Activated CD8-positive, alpha-beta T cell treated with anti-CD3 and anti-CD28 coated beads, Interleukin-2, amount 10 ng/mL, durations not matched to agents 7 days and 5 days (primary cell): ENCODE measurements around the gene PTCD1. TPM values are rescaled to one million over a fixed set of nuclear protein-coding genes. Genes with fewer than 3 reads are reported as not detected.
"Not testable (repeated sequence)": the region's sequence is repeated elsewhere in the genome, so short reads cannot be mapped to it uniquely, and the experiment has no call there.

ENCODE experiments used
- ATAC-seq: fragments of 150-1000 bp; cut with Tn5 transposase; one replicate; pipeline ENCODE4 v1.10.0; 2021; ENCODE audit warnings: moderate library complexity
- CTCF ChIA-PET: fragments of 350-600 bp; sonication (Branson Sonifier 250); formaldehyde crosslinking; loops from one replicate; lab custom pipeline; 2021; ENCODE audit warnings: antibody characterized with exemption; lab: Charles Lee
- POLR2A ChIA-PET: fragments of 350-600 bp; sonication (Branson Sonifier 250); formaldehyde crosslinking; loops from one replicate; lab custom pipeline; 2021; ENCODE audit warnings: antibody characterized with exemption; lab: Charles Lee
- DNase-seq: peaks from one replicate; pipeline ENCODE4 v3.0.0-alpha.2; 2020
- H3K27ac Mint-ChIP-seq: one replicate; pipeline ENCODE4 v1.8.0; 2021; ENCODE audit warnings: mild to moderate bottlenecking, mixed read lengths
- H3K27me3 Mint-ChIP-seq: one replicate; pipeline ENCODE4 v1.8.0; 2021; ENCODE audit warnings: low read depth, mixed read lengths
- H3K36me3 Mint-ChIP-seq: one replicate; pipeline ENCODE4 v1.8.0; 2021; ENCODE audit warnings: low read depth, mixed read lengths
- H3K4me1 Mint-ChIP-seq: one replicate; pipeline ENCODE4 v1.8.0; 2021; ENCODE audit warnings: low read depth, mixed read lengths
- H3K4me3 Mint-ChIP-seq: one replicate; pipeline ENCODE4 v1.8.0; 2021; ENCODE audit warnings: mild to moderate bottlenecking, mixed read lengths
- H3K9me3 Mint-ChIP-seq: one replicate; pipeline ENCODE4 v1.8.0; 2022; ENCODE audit warnings: mixed read lengths; ENCODE audit not compliant: insufficient read depth
- total RNA-seq, 2 experiments: library from RNA; stranded (reverse); gene quantifications; one replicate each; pipeline ENCODE4 v1.2.3, GENCODE V29; 2021

PTCD1 gene
- total RNA-seq, 2 experiments from 2014 or later: 10.9 to 13.4 TPM

DNA sequence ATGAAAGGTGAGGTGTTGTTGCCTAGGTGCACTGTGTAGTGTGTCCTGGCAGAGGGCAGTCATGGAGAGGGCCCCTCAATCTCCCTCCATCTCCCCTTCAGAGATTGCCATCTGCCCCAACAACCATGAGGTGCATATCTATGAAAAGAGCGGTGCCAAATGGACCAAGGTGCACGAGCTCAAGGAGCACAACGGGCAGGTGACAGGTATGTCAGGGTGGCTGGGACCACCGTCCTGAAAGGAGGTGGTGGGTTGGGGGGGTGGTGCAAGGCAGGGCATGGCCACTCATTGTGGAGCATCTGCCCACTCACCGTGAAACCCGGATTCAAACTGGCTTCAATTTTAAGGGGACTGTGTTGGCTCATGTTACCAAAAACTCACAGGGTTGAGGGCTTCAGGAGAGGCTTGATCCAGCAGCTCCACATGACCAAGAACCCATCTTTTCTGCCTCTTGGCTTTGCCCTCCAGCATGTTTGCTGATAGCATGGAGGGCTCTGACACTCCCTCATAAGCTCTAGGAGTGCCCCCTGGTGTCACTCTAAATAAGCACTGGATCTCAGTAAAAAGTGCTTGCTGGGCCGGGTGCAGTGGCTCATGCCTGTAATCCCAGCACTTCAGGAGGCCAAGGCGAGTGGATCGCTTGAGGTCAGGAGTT is 51.9 kb downstream of the PTCD1 start:
- ATAC-seq (peak; percentile 75), DNase-seq (peak; percentile 66)
- peaks cover 33% of the 10 kb centered on the region for H3K4me1 Mint-ChIP-seq
- H3K9me3 Mint-ChIP-seq: no peaks in the 10 kb centered on the region
- H3K4me3 Mint-ChIP-seq: no peak overlapping the region
- H3K27ac Mint-ChIP-seq: peak overlapping the region; percentile 34
- ChIA-PET CTCF (interaction anchor here (1.1 to 2.1 kb wide), 8 partner anchors 12 to 25 kb away, joined by 3 to 10 read pairs (median 4); partner anchors contain the start of gene BUD31), POLR2A (interaction anchor here (0.6 to 1.7 kb wide), 3 partner anchors 12 to 23 kb away, joined by 4 to 5 read pairs (median 5); no protein-coding TSS in a partner anchor)
- no peaks in the 10 kb centered on the region for H3K27me3 Mint-ChIP-seq
- H3K36me3 Mint-ChIP-seq: peaks cover 59% of the 10 kb centered on the region

- Mint-ChIP-seq H3K4me3 (no peak overlapping the region), H3K9me3 (no peaks in the 10 kb centered on the region), H3K36me3 (peaks cover 61% of the 10 kb centered on the region), H3K27ac (no peak overlapping the region), H3K4me1 (peaks cover 37% of the 10 kb centered on the region), H3K27me3 (no peaks in the 10 kb centered on the region)
- DNase-seq: no peak
- POLR2A ChIA-PET: interaction anchor here (1.2 to 1.7 kb wide), 2 partner anchors 13 to 24 kb away, joined by 4 to 5 read pairs; no protein-coding TSS in a partner anchor
- CTCF ChIA-PET: interaction anchor here (1.9 kb wide), 1 partner anchor 22 kb away, joined by 6 read pairs; no protein-coding TSS in a partner anchor
- ATAC-seq: no peak
Measured at GRCh38 chr7:99385564-99385963, 53.0 kb downstream of the PTCD1 start.

GRCh38 chr7:99384523-99384922 is 54.1 kb downstream of the PTCD1 start:
- Mint-ChIP-seq H3K36me3 (peaks cover 67% of the 10 kb centered on the region), H3K4me3 (no peak overlapping the region), H3K27ac (peak overlapping the region; percentile 60), H3K9me3 (no peaks in the 10 kb centered on the region), H3K27me3 (no peaks in the 10 kb centered on the region), H3K4me1 (peaks cover 46% of the 10 kb centered on the region)
- ATAC-seq (no peak), DNase-seq (no peak)
- ChIA-PET CTCF (no interaction called here), POLR2A (no interaction called here)

DNA sequence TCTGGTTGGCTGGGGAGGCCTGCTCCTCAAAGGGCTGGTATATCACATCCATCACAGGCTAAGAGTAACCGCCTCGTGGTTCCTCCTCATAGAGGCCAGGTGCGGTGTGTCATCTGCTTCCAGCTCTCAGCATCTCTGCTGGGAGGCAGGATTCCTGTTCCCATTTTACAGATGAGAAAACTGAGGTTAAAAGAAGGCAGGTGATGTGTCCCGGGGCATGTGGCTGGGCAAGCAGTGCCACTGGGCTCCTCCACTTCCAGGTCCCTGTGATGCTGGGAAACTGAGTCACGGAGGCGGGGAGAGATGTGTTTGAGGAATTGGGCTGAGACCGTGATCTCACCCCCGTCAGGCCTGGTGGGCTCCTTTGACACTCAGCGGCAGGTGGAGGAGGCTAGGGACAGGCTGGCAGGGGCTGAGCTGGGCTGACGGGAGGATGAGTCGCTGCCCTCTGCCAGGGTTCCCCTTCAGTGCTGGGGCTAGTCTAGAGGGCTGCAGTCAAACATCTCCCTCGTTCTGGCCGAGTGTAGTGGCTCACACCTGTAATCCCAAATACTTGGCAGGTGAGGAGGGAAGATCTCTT is 54.7 kb downstream of the PTCD1 start:
- H3K4me1 Mint-ChIP-seq: peaks cover 52% of the 10 kb centered on the region
- CTCF ChIA-PET: no interaction called here
- DNase-seq: no peak

GRCh38 chr7:99383203-99383602 is 55.4 kb downstream of the PTCD1 start:
- H3K4me3 Mint-ChIP-seq: no peak overlapping the region
- ATAC-seq: no peak
- peaks cover 54% of the 10 kb centered on the region for H3K4me1 Mint-ChIP-seq
- peaks cover 62% of the 10 kb centered on the region for H3K36me3 Mint-ChIP-seq
- H3K9me3 Mint-ChIP-seq: no peaks in the 10 kb centered on the region
- DNase-seq: no peak
- ChIA-PET POLR2A (no interaction called here), CTCF (interaction anchor here (1.1 kb wide), 1 partner anchor 19 kb away, joined by 3 read pairs; no protein-coding TSS in a partner anchor)
- H3K27ac Mint-ChIP-seq: peak overlapping the region; percentile 69
- H3K27me3 Mint-ChIP-seq: no peaks in the 10 kb centered on the region

More for the DNA sequence above, 54.7 kb downstream of the PTCD1 start:
- no peaks in the 10 kb centered on the region for H3K27me3 Mint-ChIP-seq
- H3K27ac Mint-ChIP-seq: peak overlapping the region; percentile 60
- no peak for ATAC-seq
- H3K9me3 Mint-ChIP-seq: no peaks in the 10 kb centered on the region
- no peak overlapping the region for H3K4me3 Mint-ChIP-seq
- H3K36me3 Mint-ChIP-seq: peaks cover 65% of the 10 kb centered on the region
- POLR2A ChIA-PET: no interaction called here

- peaks cover 65% of the 10 kb centered on the region for H3K36me3 Mint-ChIP-seq
Measured at GRCh38 chr7:99381664-99382075, 56.9 kb downstream of the PTCD1 start.

DNA sequence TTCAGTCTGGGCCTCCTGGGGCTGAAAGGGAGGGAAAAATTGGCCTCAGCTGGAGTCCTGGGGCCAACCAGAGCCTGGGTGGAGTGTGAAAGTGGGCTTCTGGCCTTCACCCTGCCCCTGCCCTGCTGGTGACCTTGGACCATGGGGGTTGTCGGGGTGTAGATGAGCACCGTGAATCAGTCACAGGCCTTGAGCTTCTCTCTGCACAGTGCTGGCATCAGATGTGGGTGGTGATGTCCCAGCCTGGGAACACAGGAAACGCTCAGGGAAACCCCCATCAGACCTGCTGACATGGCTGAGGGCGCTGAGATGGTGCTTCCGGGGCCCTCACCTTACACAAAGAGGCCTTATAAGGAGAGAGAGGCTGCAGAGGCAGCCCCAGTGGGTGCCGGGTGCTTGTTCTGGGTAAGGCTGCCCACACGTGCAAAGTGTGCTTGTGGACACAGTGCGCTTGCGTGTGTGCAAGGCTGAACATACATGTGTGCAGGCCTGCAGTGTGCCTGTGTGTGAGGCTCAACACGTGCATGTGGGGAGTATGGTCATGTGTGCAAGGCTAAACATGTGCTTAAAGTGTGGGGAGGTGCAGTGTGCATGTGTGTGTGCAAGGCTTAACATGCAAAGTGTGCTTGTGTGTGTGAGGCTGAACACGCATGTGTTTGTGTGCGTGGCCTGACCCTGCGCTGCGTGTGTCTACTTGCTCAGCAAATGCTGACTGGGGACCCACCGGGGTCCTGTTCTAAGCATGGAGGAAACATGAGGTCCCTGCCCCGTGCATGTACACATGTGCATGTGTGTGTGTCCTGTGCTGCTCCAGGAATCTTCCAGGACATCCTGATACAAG is 57.6 kb downstream of the PTCD1 start:
- Mint-ChIP-seq H3K27me3 (no peaks in the 10 kb centered on the region), H3K4me1 (peaks cover 74% of the 10 kb centered on the region), H3K27ac (peak overlapping the region; percentile 93), H3K4me3 (peak overlapping the region; percentile 74), H3K36me3 (peaks cover 65% of the 10 kb centered on the region), H3K9me3 (no peaks in the 10 kb centered on the region)
- peak; percentile 91 for ATAC-seq
- CTCF ChIA-PET: interaction anchor here (0.6 to 1.0 kb wide), 3 partner anchors 15 to 106 kb away, joined by 3 to 4 read pairs (median 4); partner anchors contain the start of gene BUD31
- DNase-seq: peak; percentile 95
- POLR2A ChIA-PET: interaction anchor here (0.5 to 2.8 kb wide), 8 partner anchors 9 to 171 kb away, joined by 3 to 34 read pairs (median 4); partner anchors contain the start of genes BUD31 and PDAP1

More at GRCh38 chr7:99381664-99382075, 56.9 kb downstream of the PTCD1 start:
- no peaks in the 10 kb centered on the region for H3K27me3 Mint-ChIP-seq
- ChIA-PET CTCF (no interaction called here), POLR2A (interaction anchor here (0.6 to 1.3 kb wide), 2 partner anchors 9 to 12 kb away, joined by 3 to 6 read pairs; no protein-coding TSS in a partner anchor)
- H3K9me3 Mint-ChIP-seq: no peaks in the 10 kb centered on the region
- H3K4me3 Mint-ChIP-seq: peak overlapping the region; percentile 74
- no peak for DNase-seq
- ATAC-seq: no peak
- peaks cover 68% of the 10 kb centered on the region for H3K4me1 Mint-ChIP-seq
- H3K27ac Mint-ChIP-seq: peak overlapping the region; percentile 93

DNA sequence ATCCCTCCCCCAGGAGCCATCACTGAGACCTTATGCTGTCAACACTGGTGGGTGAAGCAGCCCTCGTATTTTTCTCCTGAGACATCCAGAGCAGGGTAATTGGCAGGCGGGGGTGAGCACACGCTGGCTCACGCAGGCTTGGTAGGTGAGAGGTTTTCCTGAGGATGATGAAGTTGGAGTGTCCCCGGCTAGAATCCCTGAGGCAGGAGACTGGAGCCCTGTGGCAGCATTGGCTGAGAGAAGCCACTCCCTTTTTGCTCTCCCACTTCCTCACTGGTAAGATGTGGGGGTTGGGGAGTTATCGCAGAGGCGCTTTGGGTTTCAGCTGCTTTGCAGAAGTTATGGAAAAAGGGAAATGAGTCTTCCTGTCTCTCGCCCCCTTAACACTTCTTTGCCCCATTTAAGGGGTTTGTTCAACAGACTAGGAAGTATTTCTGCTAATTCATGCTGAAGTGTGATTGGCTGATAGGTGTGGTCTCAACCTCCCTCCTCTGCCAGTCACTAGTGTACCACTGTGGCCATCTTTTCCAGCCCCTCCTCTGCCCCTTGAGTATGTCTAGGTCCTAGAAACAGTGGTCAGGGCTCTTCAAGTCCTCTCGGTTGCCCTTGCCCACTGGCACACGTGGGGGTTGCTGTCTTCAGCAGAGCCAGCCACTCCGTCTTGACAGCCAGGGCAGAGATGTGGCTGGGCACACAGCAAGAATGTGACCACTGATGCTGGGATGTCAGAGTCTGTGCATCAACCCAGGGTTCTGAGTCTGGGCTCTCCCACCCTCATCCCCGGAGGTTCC is 58.4 kb downstream of the PTCD1 start:
- Mint-ChIP-seq H3K4me3 (peak overlapping the region; percentile 74), H3K27me3 (no peaks in the 10 kb centered on the region), H3K36me3 (peaks cover 57% of the 10 kb centered on the region), H3K27ac (peak overlapping the region; percentile 93), H3K4me1 (peaks cover 71% of the 10 kb centered on the region), H3K9me3 (no peaks in the 10 kb centered on the region)
- ATAC-seq: peak; percentile 28
- DNase-seq: peak; percentile 49
- ChIA-PET POLR2A (interaction anchor here (0.5 to 2.8 kb wide), 9 partner anchors 10 to 172 kb away, joined by 3 to 34 read pairs (median 3); partner anchors contain the start of genes ARPC1A, BUD31 and PDAP1), CTCF (interaction anchor here (1.0 kb wide), 2 partner anchors 29 to 105 kb away, joined by 3 to 4 read pairs; partner anchors contain the start of gene BUD31)

DNA sequence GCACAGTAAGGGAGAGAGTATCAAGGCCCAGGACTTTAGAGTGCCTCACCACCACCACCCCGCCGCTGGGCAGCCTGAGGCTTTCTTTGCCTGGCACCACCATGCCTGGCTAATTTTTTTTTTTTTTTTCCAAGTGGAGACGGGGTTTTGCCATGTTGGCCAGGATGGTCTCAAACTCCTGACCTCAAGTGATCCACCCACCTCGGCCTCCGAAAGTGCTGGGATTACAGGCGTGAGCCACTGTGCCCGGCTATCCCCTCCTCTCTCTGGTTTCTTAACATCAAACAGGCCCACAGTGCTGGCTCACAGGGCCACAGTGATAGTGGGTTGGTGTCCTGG is 58.9 kb downstream of the PTCD1 start:
- not testable (repeated sequence) for H3K9me3 Mint-ChIP-seq, H3K27me3 Mint-ChIP-seq, ATAC-seq, DNase-seq
- Mint-ChIP-seq H3K4me1 (peaks cover 71% of the 10 kb centered on the region), H3K36me3 (peaks cover 57% of the 10 kb centered on the region), H3K4me3 (peak overlapping the region; percentile 74), H3K27ac (peak overlapping the region; percentile 93)
- ChIA-PET CTCF (interaction anchor here (1.0 to 1.2 kb wide), 2 partner anchors 21 to 28 kb away, joined by 3 to 4 read pairs; no protein-coding TSS in a partner anchor), POLR2A (interaction anchor here (1.3 to 2.8 kb wide), 3 partner anchors 14 to 54 kb away, joined by 3 to 34 read pairs (median 10); partner anchors contain the start of genes ARPC1A, BUD31 and PDAP1)

DNA sequence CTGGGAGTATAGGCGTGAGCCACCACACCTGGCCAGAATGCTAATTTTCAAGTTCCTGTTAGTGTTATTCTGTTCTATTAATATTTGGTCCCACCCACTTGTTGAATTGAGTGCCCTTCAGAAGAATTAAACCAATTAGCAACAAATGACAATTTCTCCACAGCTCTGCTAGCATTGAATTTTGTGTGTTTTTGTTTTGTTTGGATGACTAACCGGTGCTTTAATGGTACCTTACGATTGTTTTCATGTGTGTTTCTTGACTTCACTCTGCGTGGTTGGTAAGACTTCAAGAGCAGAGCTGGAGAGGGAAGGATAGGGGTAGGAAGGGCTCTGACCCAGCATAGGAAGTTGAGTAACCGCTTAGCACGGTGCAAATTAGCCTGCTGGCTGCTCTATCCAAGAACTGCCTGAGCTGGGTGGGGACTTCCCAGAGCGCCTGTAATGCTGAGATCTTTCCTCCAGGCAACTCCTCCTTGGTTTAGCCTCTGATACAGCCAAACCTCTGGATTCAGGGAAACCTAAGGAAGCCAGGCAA is 59.5 kb downstream of the PTCD1 start:
- Mint-ChIP-seq H3K36me3 (peaks cover 53% of the 10 kb centered on the region), H3K27me3 (no peaks in the 10 kb centered on the region), H3K4me3 (peak overlapping the region; percentile 74), H3K9me3 (no peaks in the 10 kb centered on the region), H3K4me1 (peaks cover 66% of the 10 kb centered on the region), H3K27ac (peak overlapping the region; percentile 93)
- ChIA-PET CTCF (interaction anchor here (1.0 to 1.2 kb wide), 2 partner anchors 22 to 29 kb away, joined by 3 to 4 read pairs; no protein-coding TSS in a partner anchor), POLR2A (interaction anchor here (1.3 to 2.8 kb wide), 2 partner anchors 29 to 54 kb away, joined by 3 to 34 read pairs; partner anchors contain the start of genes ARPC1A, BUD31 and PDAP1)
- DNase-seq: peak; percentile 60
- no peak for ATAC-seq
